ENCODE data around the gene NUP62.
"Not testable (repeated sequence)": the region's sequence is repeated elsewhere in the genome, so short reads cannot be mapped to it uniquely, and the experiment has no call there.

Gene NUP62

GRCh38 chr19:49954092-49954829 is 25.0 kb upstream of the NUP62 start:
- DNase-seq = no peak
- in situ Hi-C loops (cut with HindIII; ENCODE audit: low pct_ligation_motif_present, low pct_unique_long_range_greater_than_20kb, low sequenced_read_pairs) = no loop called here

GRCh38 chr19:49953416-49953815 is 24.1 kb upstream of the NUP62 start:
- in situ Hi-C loops (cut with HindIII; ENCODE audit: low pct_ligation_motif_present, low pct_unique_long_range_greater_than_20kb, low sequenced_read_pairs) = no loop called here
- no peak for DNase-seq

- no peak for DNase-seq
- in situ Hi-C loops (cut with HindIII; ENCODE audit: low pct_ligation_motif_present, low pct_unique_long_range_greater_than_20kb, low sequenced_read_pairs) = no loop called here
These were observed 23.6 kb upstream of the NUP62 start for GRCh38 chr19:49952906-49953305.

- in situ Hi-C loops (cut with HindIII; ENCODE audit: low pct_ligation_motif_present, low pct_unique_long_range_greater_than_20kb, low sequenced_read_pairs) = no loop called here
These were observed 23.2 kb upstream of the NUP62 start for GRCh38 chr19:49952479-49952836.

GRCh38 chr19:49951806-49952478 is 22.6 kb upstream of the NUP62 start:
- in situ Hi-C loops (cut with HindIII; ENCODE audit: low pct_ligation_motif_present, low pct_unique_long_range_greater_than_20kb, low sequenced_read_pairs) = no loop called here
- no peak for DNase-seq

More at GRCh38 chr19:49952479-49952836, 23.2 kb upstream of the NUP62 start:
- DNase-seq = no peak

- no peak for DNase-seq
- in situ Hi-C loops (cut with HindIII; ENCODE audit: low pct_ligation_motif_present, low pct_unique_long_range_greater_than_20kb, low sequenced_read_pairs) = no loop called here
These were observed 21.7 kb upstream of the NUP62 start for GRCh38 chr19:49950956-49951526.

GRCh38 chr19:49950590-49950948 is 21.3 kb upstream of the NUP62 start:
- in situ Hi-C loops (cut with HindIII; ENCODE audit: low pct_ligation_motif_present, low pct_unique_long_range_greater_than_20kb, low sequenced_read_pairs) = no loop called here
- DNase-seq = no peak

- no peak for DNase-seq
- in situ Hi-C loops (cut with HindIII; ENCODE audit: low pct_ligation_motif_present, low pct_unique_long_range_greater_than_20kb, low sequenced_read_pairs) = no loop called here
These were observed 20.7 kb upstream of the NUP62 start for GRCh38 chr19:49949742-49950589.

GRCh38 chr19:49946415-49946814 is 17.1 kb upstream of the NUP62 start:
- in situ Hi-C loops (cut with HindIII; ENCODE audit: low pct_ligation_motif_present, low pct_unique_long_range_greater_than_20kb, low sequenced_read_pairs) = no loop called here
- DNase-seq = no peak

GRCh38 chr19:49944567-49944966 is 15.3 kb upstream of the NUP62 start:
- in situ Hi-C loops (cut with HindIII; ENCODE audit: low pct_ligation_motif_present, low pct_unique_long_range_greater_than_20kb, low sequenced_read_pairs); DNase-seq: not testable (repeated sequence)

GRCh38 chr19:49940482-49940791 is 11.1 kb upstream of the NUP62 start:
- no peak for DNase-seq
- in situ Hi-C loops (cut with HindIII; ENCODE audit: low pct_ligation_motif_present, low pct_unique_long_range_greater_than_20kb, low sequenced_read_pairs) = no loop called here

GRCh38 chr19:49939721-49940481 is 10.6 kb upstream of the NUP62 start:
- in situ Hi-C loops (cut with HindIII; ENCODE audit: low pct_ligation_motif_present, low pct_unique_long_range_greater_than_20kb, low sequenced_read_pairs) = no loop called here
- no peak for DNase-seq

- in situ Hi-C loops (cut with HindIII; ENCODE audit: low pct_ligation_motif_present, low pct_unique_long_range_greater_than_20kb, low sequenced_read_pairs) = no loop called here
- no peak for DNase-seq
These were observed 9.4 kb upstream of the NUP62 start for GRCh38 chr19:49938662-49939061.

GRCh38 chr19:49937750-49938381 is 8.6 kb upstream of the NUP62 start:
- DNase-seq = peak; percentile 68
- in situ Hi-C loops (cut with HindIII; ENCODE audit: low pct_ligation_motif_present, low pct_unique_long_range_greater_than_20kb, low sequenced_read_pairs) = no loop called here

- in situ Hi-C loops (cut with HindIII; ENCODE audit: low pct_ligation_motif_present, low pct_unique_long_range_greater_than_20kb, low sequenced_read_pairs) = no loop called here
These were observed 7.2 kb upstream of the NUP62 start for GRCh38 chr19:49936549-49936948.

GRCh38 chr19:49933643-49934042 is 4.3 kb upstream of the NUP62 start:
- DNase-seq = no peak
- in situ Hi-C loops (cut with HindIII; ENCODE audit: low pct_ligation_motif_present, low pct_unique_long_range_greater_than_20kb, low sequenced_read_pairs) = no loop called here

More at GRCh38 chr19:49936549-49936948, 7.2 kb upstream of the NUP62 start:
- DNase-seq = no peak

GRCh38 chr19:49932731-49933131 is 3.4 kb upstream of the NUP62 start:
- no peak for DNase-seq
- in situ Hi-C loops (cut with HindIII; ENCODE audit: low pct_ligation_motif_present, low pct_unique_long_range_greater_than_20kb, low sequenced_read_pairs) = no loop called here

- in situ Hi-C loops (cut with HindIII; ENCODE audit: low pct_ligation_motif_present, low pct_unique_long_range_greater_than_20kb, low sequenced_read_pairs) = no loop called here
- DNase-seq = no peak
These were observed 2.7 kb upstream of the NUP62 start for GRCh38 chr19:49932041-49932451.

Data from ACHN (cell line).